Measurements from ENCODE around the gene CAPRIN2. TPM values are rescaled to one million over a fixed set of nuclear protein-coding genes. Genes with fewer than 3 reads are reported as not detected.

Gene CAPRIN2, protein sequence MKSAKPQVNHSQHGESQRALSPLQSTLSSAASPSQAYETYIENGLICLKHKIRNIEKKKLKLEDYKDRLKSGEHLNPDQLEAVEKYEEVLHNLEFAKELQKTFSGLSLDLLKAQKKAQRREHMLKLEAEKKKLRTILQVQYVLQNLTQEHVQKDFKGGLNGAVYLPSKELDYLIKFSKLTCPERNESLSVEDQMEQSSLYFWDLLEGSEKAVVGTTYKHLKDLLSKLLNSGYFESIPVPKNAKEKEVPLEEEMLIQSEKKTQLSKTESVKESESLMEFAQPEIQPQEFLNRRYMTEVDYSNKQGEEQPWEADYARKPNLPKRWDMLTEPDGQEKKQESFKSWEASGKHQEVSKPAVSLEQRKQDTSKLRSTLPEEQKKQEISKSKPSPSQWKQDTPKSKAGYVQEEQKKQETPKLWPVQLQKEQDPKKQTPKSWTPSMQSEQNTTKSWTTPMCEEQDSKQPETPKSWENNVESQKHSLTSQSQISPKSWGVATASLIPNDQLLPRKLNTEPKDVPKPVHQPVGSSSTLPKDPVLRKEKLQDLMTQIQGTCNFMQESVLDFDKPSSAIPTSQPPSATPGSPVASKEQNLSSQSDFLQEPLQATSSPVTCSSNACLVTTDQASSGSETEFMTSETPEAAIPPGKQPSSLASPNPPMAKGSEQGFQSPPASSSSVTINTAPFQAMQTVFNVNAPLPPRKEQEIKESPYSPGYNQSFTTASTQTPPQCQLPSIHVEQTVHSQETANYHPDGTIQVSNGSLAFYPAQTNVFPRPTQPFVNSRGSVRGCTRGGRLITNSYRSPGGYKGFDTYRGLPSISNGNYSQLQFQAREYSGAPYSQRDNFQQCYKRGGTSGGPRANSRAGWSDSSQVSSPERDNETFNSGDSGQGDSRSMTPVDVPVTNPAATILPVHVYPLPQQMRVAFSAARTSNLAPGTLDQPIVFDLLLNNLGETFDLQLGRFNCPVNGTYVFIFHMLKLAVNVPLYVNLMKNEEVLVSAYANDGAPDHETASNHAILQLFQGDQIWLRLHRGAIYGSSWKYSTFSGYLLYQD
- polyA plus RNA-seq (2012; ENCODE audit: missing spikeins) = 8.1 TPM

DNA sequence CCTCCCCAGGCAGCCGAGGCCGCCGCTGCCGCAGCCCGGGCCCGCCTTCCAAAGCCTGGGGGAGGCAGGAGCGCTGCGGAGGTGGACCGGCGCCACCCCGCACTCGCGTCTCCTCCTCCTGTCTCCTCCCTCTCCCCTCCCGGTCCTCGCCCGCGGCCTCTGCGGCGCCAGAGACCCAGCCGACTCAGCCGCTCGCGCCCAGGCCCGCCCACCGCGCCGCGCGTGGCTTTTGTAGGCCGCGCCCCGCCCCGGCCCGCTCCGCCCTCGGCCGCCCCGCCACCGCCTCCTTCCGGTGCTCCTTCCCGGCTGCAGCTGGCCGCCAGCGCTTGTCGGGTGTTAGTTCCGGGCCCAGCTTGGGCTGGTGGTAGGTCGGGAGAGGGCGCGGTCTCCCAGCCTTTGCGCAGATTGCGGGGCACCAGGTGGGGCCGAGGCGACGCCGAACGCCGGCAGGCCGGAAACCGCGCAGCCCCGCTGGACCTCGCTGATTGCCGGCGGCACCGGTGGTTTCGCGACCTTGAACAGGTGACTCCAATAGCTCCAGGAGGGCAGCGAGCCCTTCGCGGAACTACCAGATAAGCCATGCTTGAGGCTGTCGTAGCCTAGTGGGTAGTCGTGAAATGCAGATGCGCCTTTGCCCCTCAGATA, at the start of gene CAPRIN2:
TSS of gene CAPRIN2 (minus strand) at position 202 of the 645 bp plus-strand sequence. CDS start 1,431 bp downstream, outside the sequence.
- TF ChIP-seq TAF1 (IDR thresholded peaks at IDR 0.05; ENCODE audit: borderline replicate concordance, low read depth, low read length) (peak; percentile 31), POLR2A (IDR thresholded peaks at IDR 0.05; ENCODE audit: low read depth, low read length) (peak; percentile 78), POLR2AphosphoS5 (IDR thresholded peaks at IDR 0.05; ENCODE audit: low read depth, low read length) (peak; percentile 66)
- DNase-seq (ENCODE audit: insufficient read length) = peak; percentile 77
- FAIRE-seq = peak; percentile 99

DNA sequence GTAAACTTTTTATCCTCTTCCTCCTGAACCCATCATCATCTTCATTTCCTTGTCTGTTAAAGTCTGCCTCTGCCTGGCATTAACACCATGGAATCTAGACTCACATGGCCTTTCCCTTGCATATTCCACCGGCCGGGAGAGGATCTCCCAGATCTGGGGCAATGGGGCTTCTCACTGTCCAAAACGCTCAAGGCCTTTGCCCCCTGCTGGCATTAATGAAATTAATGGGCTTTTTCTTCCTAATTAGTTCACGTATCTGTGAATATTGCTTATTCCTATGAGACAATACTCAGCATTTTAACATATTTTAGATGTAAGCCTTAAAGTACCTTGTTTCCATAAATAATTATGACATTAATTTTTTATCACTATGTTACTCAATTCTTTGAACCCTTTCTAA, 42.9 kb upstream of the CAPRIN2 start:
- TF ChIP-seq TAF1 (IDR thresholded peaks at IDR 0.05; ENCODE audit: borderline replicate concordance, low read depth, low read length) (no peak), POLR2A (IDR thresholded peaks at IDR 0.05; ENCODE audit: low read depth, low read length) (no peak), POLR2AphosphoS5 (IDR thresholded peaks at IDR 0.05; ENCODE audit: low read depth, low read length) (no peak)
- no peak for DNase-seq (ENCODE audit: insufficient read length)
- FAIRE-seq = no peak

DNA sequence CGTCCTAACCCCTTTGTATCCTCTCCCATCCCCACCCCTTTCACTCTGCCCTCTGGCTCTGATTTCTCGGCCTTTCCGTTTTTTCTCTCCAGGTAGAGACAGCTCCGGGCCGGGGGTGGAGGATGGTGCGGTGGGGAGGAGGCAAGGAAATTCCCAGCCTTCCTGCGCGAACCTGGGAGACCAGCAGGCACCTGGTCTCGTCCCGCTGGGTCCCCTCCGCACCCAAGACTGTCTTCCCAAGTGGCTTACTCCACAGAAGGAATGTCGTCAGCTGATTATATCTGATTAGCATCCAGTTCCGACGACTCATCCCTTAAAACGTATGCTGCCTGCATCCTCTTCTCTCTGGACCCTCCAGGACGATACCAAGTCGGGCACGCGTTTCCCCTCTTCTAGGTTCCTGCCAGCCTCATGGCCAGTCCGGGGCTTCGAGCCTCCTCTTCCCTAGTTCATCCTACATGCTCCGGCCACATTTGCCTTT, 42.2 kb upstream of the CAPRIN2 start:
- DNase-seq (ENCODE audit: insufficient read length) (no peak), FAIRE-seq (no peak)
- no peak for TF ChIP-seq POLR2A (IDR thresholded peaks at IDR 0.05; ENCODE audit: low read depth, low read length)
- no peak for TF ChIP-seq POLR2AphosphoS5 (IDR thresholded peaks at IDR 0.05; ENCODE audit: low read depth, low read length)
- TF ChIP-seq TAF1 (IDR thresholded peaks at IDR 0.05; ENCODE audit: borderline replicate concordance, low read depth, low read length) = no peak

DNA sequence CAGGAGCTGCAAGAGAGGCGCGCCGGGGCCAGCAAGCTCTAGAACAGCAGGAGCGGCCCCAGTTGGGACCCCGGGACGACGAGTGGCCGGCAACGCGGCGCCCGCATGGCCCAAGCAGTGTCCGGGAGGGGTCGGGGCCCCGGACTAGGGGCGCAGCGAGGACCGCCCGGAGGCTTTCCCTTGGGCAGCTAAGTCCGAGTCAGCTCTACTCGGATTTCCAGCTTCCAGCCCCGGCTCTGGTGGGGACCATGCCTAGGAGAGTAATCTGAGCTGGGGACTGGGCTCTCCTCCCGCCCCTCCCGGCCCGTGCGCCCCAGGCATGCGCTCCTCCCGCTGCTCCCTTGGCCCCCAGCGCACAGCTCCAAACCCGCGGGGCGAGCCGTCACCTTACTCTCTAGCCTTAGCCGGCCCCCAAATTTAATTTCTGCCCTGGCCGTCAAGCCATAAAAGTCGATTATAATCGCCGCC, 41.6 kb upstream of the CAPRIN2 start:
- TF ChIP-seq POLR2AphosphoS5 (IDR thresholded peaks at IDR 0.05; ENCODE audit: low read depth, low read length) = no peak
- no peak for TF ChIP-seq TAF1 (IDR thresholded peaks at IDR 0.05; ENCODE audit: borderline replicate concordance, low read depth, low read length)
- no peak for TF ChIP-seq POLR2A (IDR thresholded peaks at IDR 0.05; ENCODE audit: low read depth, low read length)
- FAIRE-seq (no peak), DNase-seq (ENCODE audit: insufficient read length) (no peak)

GRCh38 chr12:30795410-30796312, 40.9 kb upstream of the CAPRIN2 start:
- DNase-seq (ENCODE audit: insufficient read length) (peak; percentile 47), FAIRE-seq (no peak)
- no peak for TF ChIP-seq POLR2A (IDR thresholded peaks at IDR 0.05; ENCODE audit: low read depth, low read length)
- TF ChIP-seq POLR2AphosphoS5 (IDR thresholded peaks at IDR 0.05; ENCODE audit: low read depth, low read length) = no peak
- no peak for TF ChIP-seq TAF1 (IDR thresholded peaks at IDR 0.05; ENCODE audit: borderline replicate concordance, low read depth, low read length)

DNA sequence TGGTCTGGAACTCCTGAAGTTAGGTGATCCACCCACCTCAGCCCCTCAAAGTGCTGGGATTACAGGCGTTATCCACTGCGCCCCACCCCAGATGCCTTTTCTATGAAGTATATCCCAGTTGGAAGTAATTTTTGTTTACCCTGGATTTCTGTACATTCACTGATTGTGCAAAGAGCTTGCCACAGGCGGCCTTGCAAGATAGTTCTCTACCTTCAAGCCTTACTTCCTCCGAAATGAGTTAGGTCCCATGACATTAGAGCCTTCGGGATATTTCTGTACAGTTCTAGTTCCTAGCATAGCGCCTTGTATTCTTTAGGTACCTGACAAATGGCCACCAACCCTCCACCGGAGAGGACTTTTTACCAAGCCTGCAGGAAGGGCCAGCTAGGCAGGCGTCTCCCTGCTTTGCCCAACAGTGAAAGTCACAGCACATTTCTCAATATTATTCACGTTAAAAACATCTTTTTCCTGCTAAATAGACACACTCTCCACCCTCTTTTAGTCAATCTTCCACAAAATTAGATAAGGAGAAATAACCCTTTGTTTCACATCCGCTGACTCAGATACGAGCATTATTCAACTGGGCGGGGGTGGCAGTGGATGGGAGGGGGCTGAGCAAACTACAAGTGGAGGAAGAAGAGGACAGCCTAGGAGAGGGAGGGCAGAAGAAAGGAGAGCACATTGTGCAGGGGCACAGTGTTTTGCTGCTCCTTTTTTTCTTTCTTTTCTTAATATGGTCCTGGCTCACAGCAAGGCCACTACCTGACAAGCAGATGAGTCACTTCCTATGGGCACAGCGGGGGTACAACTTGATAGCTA, 40.0 kb upstream of the CAPRIN2 start:
- TF ChIP-seq POLR2AphosphoS5 (IDR thresholded peaks at IDR 0.05; ENCODE audit: low read depth, low read length) (no peak), TAF1 (IDR thresholded peaks at IDR 0.05; ENCODE audit: borderline replicate concordance, low read depth, low read length) (no peak), POLR2A (IDR thresholded peaks at IDR 0.05; ENCODE audit: low read depth, low read length) (no peak)
- FAIRE-seq = no peak
- no peak for DNase-seq (ENCODE audit: insufficient read length)

- DNase-seq (ENCODE audit: insufficient read length) (no peak), FAIRE-seq (no peak)
These were observed 39.3 kb upstream of the CAPRIN2 start for GRCh38 chr12:30794020-30794419.

DNA sequence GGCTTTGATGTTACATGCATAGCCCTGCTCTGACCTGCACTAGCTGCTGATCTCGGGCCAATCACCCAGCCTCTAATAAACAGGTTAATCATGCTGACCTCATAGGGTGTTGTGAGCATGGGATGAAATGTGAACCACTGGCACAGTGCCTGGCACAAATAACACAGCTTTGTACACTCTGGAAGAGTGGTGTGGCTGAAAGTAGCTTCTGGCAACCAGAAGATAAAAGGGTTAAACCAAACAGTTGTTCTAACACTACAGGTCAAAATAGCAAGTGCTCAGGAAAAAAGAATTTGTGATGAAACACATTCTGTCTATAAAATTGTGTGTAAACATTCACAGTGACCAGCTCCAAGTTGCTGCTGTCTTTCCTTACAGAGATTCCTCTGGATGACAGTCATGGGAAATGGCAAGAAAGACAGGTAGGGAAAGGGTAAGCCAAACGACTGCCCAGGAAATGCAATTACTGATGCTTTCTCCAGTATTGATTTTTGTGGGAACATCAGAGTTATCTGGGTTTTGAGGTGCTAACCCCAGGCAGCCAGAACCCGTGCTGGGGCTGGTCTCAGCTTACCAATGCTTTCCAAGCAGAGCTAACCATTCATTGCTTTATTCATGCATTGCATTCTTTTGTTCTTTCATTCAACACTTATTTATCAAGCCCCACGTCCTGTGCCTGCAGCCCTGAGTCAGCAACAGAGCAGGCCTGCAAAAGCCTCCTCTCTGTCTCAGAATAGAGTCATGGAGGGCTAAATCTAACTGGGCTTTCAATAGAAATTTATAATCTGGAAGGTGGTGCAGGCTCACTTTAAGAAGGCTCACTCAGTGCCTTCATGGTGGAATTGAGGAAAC, 38.1 kb upstream of the CAPRIN2 start:
- no peak for DNase-seq (ENCODE audit: insufficient read length)
- no peak for TF ChIP-seq POLR2A (IDR thresholded peaks at IDR 0.05; ENCODE audit: low read depth, low read length)
- no peak for TF ChIP-seq TAF1 (IDR thresholded peaks at IDR 0.05; ENCODE audit: borderline replicate concordance, low read depth, low read length)
- no peak for TF ChIP-seq POLR2AphosphoS5 (IDR thresholded peaks at IDR 0.05; ENCODE audit: low read depth, low read length)
- no peak for FAIRE-seq

More at GRCh38 chr12:30794020-30794419, 39.3 kb upstream of the CAPRIN2 start:
- TF ChIP-seq POLR2AphosphoS5 (IDR thresholded peaks at IDR 0.05; ENCODE audit: low read depth, low read length) (no peak), TAF1 (IDR thresholded peaks at IDR 0.05; ENCODE audit: borderline replicate concordance, low read depth, low read length) (no peak), POLR2A (IDR thresholded peaks at IDR 0.05; ENCODE audit: low read depth, low read length) (no peak)

Measured in GM12892 (cell line).